Fibroblast of skin of abdomen (primary cell): Measurements from ENCODE around the gene MMP13.
"Not testable (repeated sequence)": the region's sequence is repeated elsewhere in the genome, so short reads cannot be mapped to it uniquely, and the experiment has no call there.

Experiments used
- DNase-seq: peaks from one replicate; pipeline ENCODE4 v3.0.0-alpha.2; 2013

MMP13 gene

GRCh38 chr11:102935514-102935913 is 20.0 kb downstream of the MMP13 start:
- DNase-seq, result no peak

GRCh38 chr11:102934735-102935134 is 20.8 kb downstream of the MMP13 start:
- DNase-seq, result no peak

- no peak for DNase-seq
These were observed 21.9 kb downstream of the MMP13 start for GRCh38 chr11:102933627-102934026.

- peak; percentile 62 for DNase-seq
These were observed 22.9 kb downstream of the MMP13 start for GRCh38 chr11:102932678-102933077.

- no peak for DNase-seq
These were observed 25.1 kb downstream of the MMP13 start for GRCh38 chr11:102930451-102930850.

GRCh38 chr11:102929972-102930371 is 25.6 kb downstream of the MMP13 start:
- DNase-seq, result peak; percentile 22

- no peak for DNase-seq
These were observed 26.4 kb downstream of the MMP13 start for GRCh38 chr11:102929166-102929565.

GRCh38 chr11:102928247-102928646 is 27.3 kb downstream of the MMP13 start:
- no peak for DNase-seq

GRCh38 chr11:102927624-102927990 is 27.9 kb downstream of the MMP13 start:
- DNase-seq, result no peak

- no peak for DNase-seq
These were observed 28.4 kb downstream of the MMP13 start for GRCh38 chr11:102926961-102927623.

GRCh38 chr11:102926517-102926916 is 29.0 kb downstream of the MMP13 start:
- DNase-seq, result no peak

- DNase-seq, result no peak
These were observed 29.5 kb downstream of the MMP13 start for GRCh38 chr11:102925988-102926387.

- DNase-seq, result no peak
These were observed 30.6 kb downstream of the MMP13 start for GRCh38 chr11:102924851-102925380.

- no peak for DNase-seq
These were observed 33.8 kb downstream of the MMP13 start for GRCh38 chr11:102921587-102922220.

- no peak for DNase-seq
These were observed 35.3 kb downstream of the MMP13 start for GRCh38 chr11:102920118-102920684.

GRCh38 chr11:102915044-102915375 is 40.5 kb downstream of the MMP13 start:
- DNase-seq, result no peak

GRCh38 chr11:102914238-102915043 is 41.1 kb downstream of the MMP13 start:
- DNase-seq, result peak; percentile 57

- no peak for DNase-seq
These were observed 43.1 kb downstream of the MMP13 start for GRCh38 chr11:102912482-102912830.

GRCh38 chr11:102911758-102912481 is 43.6 kb downstream of the MMP13 start:
- no peak for DNase-seq

- not testable (repeated sequence) for DNase-seq
These were observed 49.7 kb downstream of the MMP13 start for GRCh38 chr11:102905848-102906247.

GRCh38 chr11:102903895-102904294 is 51.6 kb downstream of the MMP13 start:
- DNase-seq, result not testable (repeated sequence)

- DNase-seq, result peak; percentile 45
These were observed 55.2 kb downstream of the MMP13 start for GRCh38 chr11:102900346-102900745.
